Spleen (tissue), 11 donors: ENCODE data around the gene NAGLU. TPM values are rescaled to one million over a fixed set of nuclear protein-coding genes. Genes with fewer than 3 reads are reported as not detected.

ENCODE experiments used
- DNase-seq: peaks from one replicate; pipeline ENCODE4 v3.0.0-alpha.2; 2020
- H3K27ac ChIP-seq, 8 donors: fragments of 200-600 bp; sonication (generic) in 7 of 8; 1 replicate in 4 of 8; 2 replicates in 4 of 8; pipeline versions ENCODE4 v1.5.0 to v1.8.0; 2016 to 2021; ENCODE audit warnings: inconsistent platforms in 4 of 8, mild to moderate bottlenecking in 4 of 8, moderate library complexity in 1 of 8
- H3K27me3 ChIP-seq, 7 donors: fragments of 200-600 bp; sonication (generic) in 6 of 7; replicated peaks in 1 of 7; 1 replicate in 4 of 7; 2 replicates in 3 of 7; pipeline versions ENCODE4 v1.5.0 to v1.8.0; 2016 to 2021; ENCODE audit warnings: inconsistent platforms in 3 of 7, mild to moderate bottlenecking in 1 of 7
- H3K36me3 ChIP-seq, 6 donors: fragments of 200-600 bp; sonication (generic) in 5 of 6; 1 replicate in 4 of 6; 2 replicates in 2 of 6; pipeline versions ENCODE4 v1.5.0 to v1.8.0; 2016 to 2021; ENCODE audit warnings: inconsistent platforms in 2 of 6
- H3K4me1 ChIP-seq, 6 donors: fragments of 200-600 bp; sonication (generic) in 5 of 6; 1 replicate in 3 of 6; 2 replicates in 3 of 6; pipeline versions ENCODE4 v1.5.0 to v1.8.0; 2016 to 2021; ENCODE audit warnings: inconsistent platforms in 3 of 6
- H3K4me3 ChIP-seq, 8 donors: fragments of 200-600 bp; sonication (generic) in 7 of 8; 1 replicate in 4 of 8; 2 replicates in 4 of 8; pipeline versions ENCODE4 v1.5.0 to v1.8.0; 2016 to 2021; ENCODE audit warnings: inconsistent platforms in 4 of 8, mild to moderate bottlenecking in 4 of 8, moderate library complexity in 2 of 8
- H3K9me3 ChIP-seq, 8 donors: fragments of 200-600 bp; sonication (generic) in 7 of 8; 1 replicate in 4 of 8; 2 replicates in 4 of 8; pipeline versions ENCODE4 v1.5.0 to v1.8.0; 2016 to 2021; ENCODE audit warnings: inconsistent platforms in 4 of 8
- CTCF ChIP-seq, 11 experiments: fragments of 200-600 bp in 7 of 11; fragments of 450-650 bp in 4 of 11; sonication (generic) in 4 of 11; IDR thresholded peaks in 8 of 11; conservative IDR thresholded peaks in 3 of 11; 1 replicate in 7 of 11; 2 replicates in 4 of 11; pipeline versions ENCODE4 v1.4.0 to v1.8.0; 2016 to 2021; ENCODE audit warnings: antibody characterized with exemption in 11 of 11, inconsistent platforms in 4 of 11, mild to moderate bottlenecking in 1 of 11
- POLR2A ChIP-seq, 3 donors: fragments of 450-650 bp; IDR thresholded peaks; one replicate each; pipeline ENCODE4 v1.5.1; 2017; ENCODE audit warnings: antibody characterized with exemption in 3 of 3, mild to moderate bottlenecking in 1 of 3
- POLR2AphosphoS5 ChIP-seq, 3 donors: sonication (generic); formaldehyde crosslinking; IDR thresholded peaks; one replicate each; pipeline ENCODE4 v1.5.1; 2017; ENCODE audit warnings: antibody characterized with exemption in 3 of 3
- WGBS, 5 donors: extraction: QIAGEN DNeasy Blood & Tissue Kit in 3 of 5; methylation state at CpG; one replicate each; pipeline versions ENCODE4 v1.1.5 to v1.1.7; 2013 to 2018; 5-methylcytosine and 5-hydroxymethylcytosine counted together
- intact Hi-C: fragments of 100-400 bp; cut with DNase I; formaldehyde crosslinking; loops from one replicate; pipeline ENCODE4 v1.15.0; 2023; ENCODE audit warnings: low total_unique reads
- polyA plus RNA-seq, 3 donors: library from polyadenylated mRNA; stranded (reverse); fragments of 200-250 nt; gene quantifications; one replicate each; pipeline ENCODE4 v1.2.1, GENCODE V29; 2013
- total RNA-seq, 7 donors: library from RNA; depleted of rRNA in 3 of 7; stranded (reverse); fragments of >200 nt in 3 of 7; fragmentation: NEBNext Ultra II Directional in 4 of 7; extraction: Animal tissue kit (Norgen Biotek cat#: 25700) in 4 of 7; gene quantifications; one replicate each; pipeline versions ENCODE4 v1.1.0 to v1.2.1, GENCODE V29; 2016 to 2021
- donor health status: healthy with polysubstance abuse.
- donor health status: DM: no; HTN: no; CAD: no; lungs with moderate emphysema.
- donor health status: DM: no; HTN: no; CAD: no.
- donor health status: Bipolar disorder and iron deficiency.
- donor health status: healthy.
- donor health status: DM: no; HTN: no; CAD: no.
- donor health status: DM: yes; HTN: yes; CAD: no.

Gene NAGLU
- total and polyA plus RNA-seq, 10 donors, result 27.3 to 61.0 (median 49.3) TPM

GRCh38 chr17:42520540-42520951, 15.5 kb upstream of the NAGLU start:
- Histone ChIP-seq H3K27me3 (no peaks in the 10 kb centered on the region), H3K4me1 (peaks cover 35 to 92% (median 67%) of the 10 kb centered on the region in 6 donors), H3K36me3 (peaks cover 0 to 48% (median 17%) of the 10 kb centered on the region in 6 donors), H3K27ac (peak overlapping the region; percentile 53 to 91 (median 85)), H3K9me3 (no peaks in the 10 kb centered on the region), H3K4me3 (no peak overlapping the region)
- WGBS, 5 donors, result 45 to 60% (median 53%) methylated on average over 9 of the region's 9 CpGs
- peak; percentile 68 for DNase-seq
- TF ChIP-seq POLR2AphosphoS5 (IDR thresholded peaks at IDR 0.05) (no peak), CTCF (IDR thresholded peaks at IDR 0.05 in 8 of 11, conservative IDR thresholded peaks at IDR 0.05 in 3 of 11) (peak in 2 of 11 experiments; percentile 26 to 35), POLR2A (IDR thresholded peaks at IDR 0.05) (no peak)
- intact Hi-C loops, result no loop called here

DNA sequence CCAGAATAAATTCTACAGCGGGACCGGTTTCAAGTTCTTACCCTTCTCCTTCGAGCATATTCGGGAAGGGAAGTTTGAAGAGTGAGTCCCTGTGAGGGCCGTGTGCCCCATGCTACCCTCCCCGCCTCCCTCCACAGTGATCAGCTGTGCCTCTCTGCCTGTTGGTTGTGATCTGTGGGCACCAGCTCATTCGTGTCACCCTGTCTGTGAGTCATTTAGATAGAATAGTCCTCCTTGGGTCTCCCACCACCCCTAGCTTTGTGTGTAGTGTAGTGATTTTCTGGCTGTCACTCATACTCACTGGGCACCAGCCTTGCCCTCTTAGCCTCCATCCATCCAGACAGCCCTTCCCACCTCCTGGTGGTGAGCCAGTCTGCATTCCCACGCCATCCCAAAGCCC, 15.0 kb upstream of the NAGLU start:
- Histone ChIP-seq H3K27me3 (no peaks in the 10 kb centered on the region), H3K9me3 (no peaks in the 10 kb centered on the region), H3K4me3 (no peak overlapping the region), H3K36me3 (peaks cover 0 to 43% (median 17%) of the 10 kb centered on the region in 6 donors), H3K27ac (peak overlapping the region; percentile 53 to 91 (median 85)), H3K4me1 (peaks cover 36 to 95% (median 69%) of the 10 kb centered on the region in 6 donors)
- DNase-seq, result peak; percentile 18
- 58 to 78% (median 64%) methylated on average over 8 of the region's 8 CpGs for WGBS, 5 donors
- intact Hi-C loops, result no loop called here
- TF ChIP-seq POLR2A (IDR thresholded peaks at IDR 0.05), result no peak
- TF ChIP-seq CTCF (IDR thresholded peaks at IDR 0.05 in 8 of 11, conservative IDR thresholded peaks at IDR 0.05 in 3 of 11), result no peak
- no peak for TF ChIP-seq POLR2AphosphoS5 (IDR thresholded peaks at IDR 0.05)

GRCh38 chr17:42521666-42522262, 14.3 kb upstream of the NAGLU start:
- Histone ChIP-seq H3K27me3 (no peaks in the 10 kb centered on the region), H3K9me3 (no peaks in the 10 kb centered on the region), H3K36me3 (peaks cover 0 to 36% (median 14%) of the 10 kb centered on the region in 6 donors), H3K4me3 (no peak overlapping the region), H3K27ac (peak overlapping the region in 7 of 8 donors; percentile 73 to 91 (median 86)), H3K4me1 (peaks cover 39 to 94% (median 66%) of the 10 kb centered on the region in 6 donors)
- DNase-seq, result peak; percentile 67
- intact Hi-C loops, result no loop called here
- TF ChIP-seq POLR2A (IDR thresholded peaks at IDR 0.05), result no peak
- TF ChIP-seq CTCF (IDR thresholded peaks at IDR 0.05 in 8 of 11, conservative IDR thresholded peaks at IDR 0.05 in 3 of 11), result no peak
- TF ChIP-seq POLR2AphosphoS5 (IDR thresholded peaks at IDR 0.05), result peak; percentile 3 to 33 (median 6)
- 51 to 90% (median 75%) methylated on average over 10 to 11 of the region's 11 CpGs for WGBS, 5 donors

- no peaks in the 10 kb centered on the region for H3K9me3 ChIP-seq
- DNase-seq, result peak; percentile 55
- no peaks in the 10 kb centered on the region for H3K27me3 ChIP-seq
- TF ChIP-seq POLR2A (IDR thresholded peaks at IDR 0.05) (no peak), CTCF (IDR thresholded peaks at IDR 0.05 in 8 of 11, conservative IDR thresholded peaks at IDR 0.05 in 3 of 11) (no peak), POLR2AphosphoS5 (IDR thresholded peaks at IDR 0.05) (no peak)
- H3K4me3 ChIP-seq, result no peak overlapping the region
- H3K4me1 ChIP-seq, result peaks cover 42 to 94% (median 67%) of the 10 kb centered on the region in 6 donors
- H3K36me3 ChIP-seq, result peaks cover 0 to 30% (median 14%) of the 10 kb centered on the region in 6 donors
- 77 to 86% (median 79%) methylated on average over 7 to 9 of the region's 9 CpGs for WGBS, 5 donors
- intact Hi-C loops, result no loop called here
- H3K27ac ChIP-seq, result peak overlapping the region in 7 of 8 donors; percentile 73 to 91 (median 86)
Observed at GRCh38 chr17:42522263-42522790, 13.7 kb upstream of the NAGLU start.
